GM12878 (cell line): ENCODE data around the gene YWHAG. TPM values are rescaled to one million over a fixed set of nuclear protein-coding genes. Genes with fewer than 3 reads are reported as not detected.
A peak's percentile ranks its signal among the peaks of the same experiment; 100 is the strongest.

Source experiments
- BRCA1 ChIP-seq: IDR thresholded peaks from 2 replicates; pipeline ENCODE4 v1.6.1; 2011; ENCODE audit warnings: low read depth, low read length, improper control_type of control experiment
- CHD2 ChIP-seq: IDR thresholded peaks from 2 replicates; pipeline ENCODE4 v1.6.1; 2011; ENCODE audit warnings: low read depth, low read length, improper control_type of control experiment, borderline replicate concordance
- CHD4 ChIP-seq: fragments of 200-600 bp; sonication (generic); IDR thresholded peaks from 2 replicates; pipeline ENCODE4 v1.6.1; 2016; ENCODE audit warnings: mild to moderate bottlenecking
- EED ChIP-seq: sonication (generic); IDR thresholded peaks from 2 replicates; pipeline ENCODE4 v1.6.1; 2016; ENCODE audit warnings: antibody characterized with exemption, low read depth
- FOS ChIP-seq: IDR thresholded peaks from 3 replicates; pipeline ENCODE4 v1.6.1; 2011; ENCODE audit warnings: borderline replicate concordance; ENCODE audit not compliant: insufficient read length; ENCODE audit errors: extremely low read depth
- FOXM1 ChIP-seq: IDR thresholded peaks from 2 replicates; pipeline ENCODE4 v1.6.1; 2012; ENCODE audit warnings: low read depth, mild to moderate bottlenecking, inconsistent platforms, low read length, moderate library complexity
- HCFC1 ChIP-seq: fragments of 150-350 bp; IDR thresholded peaks from 2 replicates; pipeline ENCODE4 v1.6.1; 2014; ENCODE audit warnings: low read length
- JUND ChIP-seq: IDR thresholded peaks from 2 replicates; pipeline ENCODE4 v1.6.1; 2012; ENCODE audit warnings: low read depth, mild to moderate bottlenecking, low read length, improper control_type of control experiment, moderate library complexity
- NBN ChIP-seq: fragments of 450-650 bp; IDR thresholded peaks from 2 replicates; pipeline ENCODE4 v1.6.1; 2016
- NFIC ChIP-seq: IDR thresholded peaks from 2 replicates; pipeline ENCODE4 v1.6.1; 2012; ENCODE audit warnings: low read depth, mild to moderate bottlenecking, inconsistent platforms, low read length, moderate library complexity
- RUNX3 ChIP-seq: IDR thresholded peaks from 2 replicates; pipeline ENCODE4 v1.6.1; 2012; ENCODE audit warnings: low read length, inconsistent platforms
- SIN3A ChIP-seq: IDR thresholded peaks from 2 replicates; pipeline ENCODE4 v1.6.1; 2012; ENCODE audit warnings: low read depth, low read length, improper control_type of control experiment
- polyA plus RNA-seq, 11 experiments: library from polyadenylated mRNA; depleted of rRNA in 4 of 11; unstranded in 6 of 11; stranded (reverse) in 5 of 11; fragments of >200 nt; fragmentation: Nextera tagmentation in 4 of 11; fragmentation: Illumina TruSeq in 1 of 11; extraction: Ambion mirVana in 4 of 11; extraction: Trizol in 1 of 11; gene quantifications; 1 replicate in 1 of 11; 2 replicates in 10 of 11; pipeline versions ENCODE4 v1.2.1 to v1.2.3, GENCODE V29; 2011 to 2016; ENCODE audit warnings: inconsistent platforms in 2 of 11, missing spikeins in 2 of 11, low read depth in 1 of 11
- total RNA-seq, 4 experiments: library from RNA; depleted of rRNA in 3 of 4; stranded (reverse); fragments of >200 nt in 3 of 4; fragmentation: Illumina TruSeq in 1 of 4; extraction: Trizol in 1 of 4; gene quantifications; 2 replicates each; pipeline versions ENCODE4 v1.2.1 to v1.2.3, GENCODE V29; 2013 to 2021
- TF ChIP-seq, protein P1 (sequence below): fragments of 450-650 bp; IDR thresholded peaks from 2 replicates; pipeline ENCODE4 v1.6.1; 2014; ENCODE audit warnings: mild to moderate bottlenecking
- TF ChIP-seq, protein P2 (sequence below): IDR thresholded peaks from 2 replicates; pipeline ENCODE4 v1.6.1; 2012; ENCODE audit warnings: low read depth, low read length, improper control_type of control experiment
- TF ChIP-seq, protein P3 (sequence below): fragments of 450-650 bp; formaldehyde crosslinking; IDR thresholded peaks from 2 replicates; pipeline ENCODE4 v1.5.0; 2022; ENCODE audit warnings: mild to moderate bottlenecking, missing genetic modification characterization
- TF ChIP-seq, protein P4 (sequence below): IDR thresholded peaks from 2 replicates; pipeline ENCODE4 v1.6.1; 2012; ENCODE audit warnings: low read depth, low read length, improper control_type of control experiment
- TF ChIP-seq, protein P5 (sequence below): fragments of 450-650 bp; IDR thresholded peaks from 2 replicates; pipeline ENCODE4 v1.6.1; 2018; ENCODE audit warnings: mild to moderate bottlenecking, low read depth, moderate library complexity; ENCODE audit not compliant: partially characterized antibody
- TF ChIP-seq, protein P6 (sequence below): fragments of 450-650 bp; IDR thresholded peaks from 2 replicates; pipeline ENCODE4 v1.6.1; 2017; ENCODE audit warnings: low read depth, mild to moderate bottlenecking, moderate library complexity

The YWHAG gene
- total and polyA plus RNA-seq, 10 of the 15 experiments (the other 5 are each of a cell fraction or from before 2014, with no cell fraction given): 20.2 to 157 (median 41.3) TPM

DNA sequence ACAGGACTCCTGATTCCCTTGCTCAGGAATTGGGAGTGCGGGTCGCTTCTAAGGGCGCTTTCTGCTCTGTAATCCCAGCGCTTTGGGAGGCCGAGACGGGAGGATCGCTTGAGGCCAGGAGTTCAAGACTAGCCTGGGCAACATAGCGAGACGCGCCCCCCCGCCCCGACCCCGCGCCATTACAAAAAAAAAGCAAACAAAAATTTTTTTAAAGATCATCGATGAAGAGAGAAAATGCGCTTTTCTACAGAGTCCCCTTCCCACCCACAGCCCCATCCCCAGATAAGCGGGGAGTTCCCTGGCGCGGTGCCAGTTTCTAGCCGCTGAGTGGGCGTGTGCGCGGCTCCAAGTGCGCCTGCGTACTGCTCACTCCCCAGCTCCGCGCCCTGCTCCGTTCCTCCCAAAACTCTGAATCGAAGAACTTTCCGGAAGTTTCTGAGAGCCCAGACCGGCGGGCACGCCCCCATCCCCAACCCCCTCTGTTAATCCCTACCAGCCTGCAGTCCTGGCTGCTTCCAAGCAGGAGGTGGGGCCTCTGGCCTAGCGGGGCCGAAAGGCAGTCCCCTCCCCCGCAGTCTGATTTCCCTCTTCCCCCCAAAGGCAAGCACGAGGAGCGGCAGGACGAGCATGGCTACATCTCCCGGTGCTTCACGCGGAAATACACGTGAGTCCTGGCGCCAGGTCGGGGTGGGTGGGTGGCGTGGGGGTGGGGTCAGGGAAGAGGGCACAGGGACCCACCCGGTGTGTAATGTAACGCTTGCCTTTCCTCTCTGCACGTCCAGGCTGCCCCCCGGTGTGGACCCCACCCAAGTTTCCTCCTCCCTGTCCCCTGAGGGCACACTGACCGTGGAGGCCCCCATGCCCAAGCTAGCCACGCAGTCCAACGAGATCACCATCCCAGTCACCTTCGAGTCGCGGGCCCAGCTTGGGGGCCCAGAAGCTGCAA, 55.3 kb downstream of the YWHAG start (continued):
- TF ChIP-seq, protein P1, sequence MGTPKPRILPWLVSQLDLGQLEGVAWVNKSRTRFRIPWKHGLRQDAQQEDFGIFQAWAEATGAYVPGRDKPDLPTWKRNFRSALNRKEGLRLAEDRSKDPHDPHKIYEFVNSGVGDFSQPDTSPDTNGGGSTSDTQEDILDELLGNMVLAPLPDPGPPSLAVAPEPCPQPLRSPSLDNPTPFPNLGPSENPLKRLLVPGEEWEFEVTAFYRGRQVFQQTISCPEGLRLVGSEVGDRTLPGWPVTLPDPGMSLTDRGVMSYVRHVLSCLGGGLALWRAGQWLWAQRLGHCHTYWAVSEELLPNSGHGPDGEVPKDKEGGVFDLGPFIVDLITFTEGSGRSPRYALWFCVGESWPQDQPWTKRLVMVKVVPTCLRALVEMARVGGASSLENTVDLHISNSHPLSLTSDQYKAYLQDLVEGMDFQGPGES: no peak
- TF ChIP-seq FOXM1: no peak
- TF ChIP-seq CHD2: peak; percentile 58; the same call in 1 of the 2 replicates
- TF ChIP-seq, protein P2, sequence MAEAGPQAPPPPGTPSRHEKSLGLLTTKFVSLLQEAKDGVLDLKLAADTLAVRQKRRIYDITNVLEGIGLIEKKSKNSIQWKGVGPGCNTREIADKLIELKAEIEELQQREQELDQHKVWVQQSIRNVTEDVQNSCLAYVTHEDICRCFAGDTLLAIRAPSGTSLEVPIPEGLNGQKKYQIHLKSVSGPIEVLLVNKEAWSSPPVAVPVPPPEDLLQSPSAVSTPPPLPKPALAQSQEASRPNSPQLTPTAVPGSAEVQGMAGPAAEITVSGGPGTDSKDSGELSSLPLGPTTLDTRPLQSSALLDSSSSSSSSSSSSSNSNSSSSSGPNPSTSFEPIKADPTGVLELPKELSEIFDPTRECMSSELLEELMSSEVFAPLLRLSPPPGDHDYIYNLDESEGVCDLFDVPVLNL: no peak
- TF ChIP-seq NFIC: no peak
- no peak for TF ChIP-seq FOS
- TF ChIP-seq, protein P3, sequence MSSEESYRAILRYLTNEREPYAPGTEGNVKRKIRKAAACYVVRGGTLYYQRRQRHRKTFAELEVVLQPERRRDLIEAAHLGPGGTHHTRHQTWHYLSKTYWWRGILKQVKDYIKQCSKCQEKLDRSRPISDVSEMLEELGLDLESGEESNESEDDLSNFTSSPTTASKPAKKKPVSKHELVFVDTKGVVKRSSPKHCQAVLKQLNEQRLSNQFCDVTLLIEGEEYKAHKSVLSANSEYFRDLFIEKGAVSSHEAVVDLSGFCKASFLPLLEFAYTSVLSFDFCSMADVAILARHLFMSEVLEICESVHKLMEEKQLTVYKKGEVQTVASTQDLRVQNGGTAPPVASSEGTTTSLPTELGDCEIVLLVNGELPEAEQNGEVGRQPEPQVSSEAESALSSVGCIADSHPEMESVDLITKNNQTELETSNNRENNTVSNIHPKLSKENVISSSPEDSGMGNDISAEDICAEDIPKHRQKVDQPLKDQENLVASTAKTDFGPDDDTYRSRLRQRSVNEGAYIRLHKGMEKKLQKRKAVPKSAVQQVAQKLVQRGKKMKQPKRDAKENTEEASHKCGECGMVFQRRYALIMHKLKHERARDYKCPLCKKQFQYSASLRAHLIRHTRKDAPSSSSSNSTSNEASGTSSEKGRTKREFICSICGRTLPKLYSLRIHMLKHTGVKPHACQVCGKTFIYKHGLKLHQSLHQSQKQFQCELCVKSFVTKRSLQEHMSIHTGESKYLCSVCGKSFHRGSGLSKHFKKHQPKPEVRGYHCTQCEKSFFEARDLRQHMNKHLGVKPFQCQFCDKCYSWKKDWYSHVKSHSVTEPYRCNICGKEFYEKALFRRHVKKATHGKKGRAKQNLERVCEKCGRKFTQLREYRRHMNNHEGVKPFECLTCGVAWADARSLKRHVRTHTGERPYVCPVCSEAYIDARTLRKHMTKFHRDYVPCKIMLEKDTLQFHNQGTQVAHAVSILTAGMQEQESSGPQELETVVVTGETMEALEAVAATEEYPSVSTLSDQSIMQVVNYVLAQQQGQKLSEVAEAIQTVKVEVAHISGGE (CRISPR knock-in tag): no peak
- TF ChIP-seq HCFC1: no peak
- TF ChIP-seq SIN3A: no peak
- TF ChIP-seq BRCA1: no peak
- TF ChIP-seq JUND: no peak
- no peak for TF ChIP-seq CHD4
- TF ChIP-seq, protein P4, sequence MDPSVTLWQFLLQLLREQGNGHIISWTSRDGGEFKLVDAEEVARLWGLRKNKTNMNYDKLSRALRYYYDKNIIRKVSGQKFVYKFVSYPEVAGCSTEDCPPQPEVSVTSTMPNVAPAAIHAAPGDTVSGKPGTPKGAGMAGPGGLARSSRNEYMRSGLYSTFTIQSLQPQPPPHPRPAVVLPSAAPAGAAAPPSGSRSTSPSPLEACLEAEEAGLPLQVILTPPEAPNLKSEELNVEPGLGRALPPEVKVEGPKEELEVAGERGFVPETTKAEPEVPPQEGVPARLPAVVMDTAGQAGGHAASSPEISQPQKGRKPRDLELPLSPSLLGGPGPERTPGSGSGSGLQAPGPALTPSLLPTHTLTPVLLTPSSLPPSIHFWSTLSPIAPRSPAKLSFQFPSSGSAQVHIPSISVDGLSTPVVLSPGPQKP: no peak
- TF ChIP-seq RUNX3: 0 out of 2 replicates have a peak, but pooled peaks have one; percentile 16
- TF ChIP-seq, protein P5, sequence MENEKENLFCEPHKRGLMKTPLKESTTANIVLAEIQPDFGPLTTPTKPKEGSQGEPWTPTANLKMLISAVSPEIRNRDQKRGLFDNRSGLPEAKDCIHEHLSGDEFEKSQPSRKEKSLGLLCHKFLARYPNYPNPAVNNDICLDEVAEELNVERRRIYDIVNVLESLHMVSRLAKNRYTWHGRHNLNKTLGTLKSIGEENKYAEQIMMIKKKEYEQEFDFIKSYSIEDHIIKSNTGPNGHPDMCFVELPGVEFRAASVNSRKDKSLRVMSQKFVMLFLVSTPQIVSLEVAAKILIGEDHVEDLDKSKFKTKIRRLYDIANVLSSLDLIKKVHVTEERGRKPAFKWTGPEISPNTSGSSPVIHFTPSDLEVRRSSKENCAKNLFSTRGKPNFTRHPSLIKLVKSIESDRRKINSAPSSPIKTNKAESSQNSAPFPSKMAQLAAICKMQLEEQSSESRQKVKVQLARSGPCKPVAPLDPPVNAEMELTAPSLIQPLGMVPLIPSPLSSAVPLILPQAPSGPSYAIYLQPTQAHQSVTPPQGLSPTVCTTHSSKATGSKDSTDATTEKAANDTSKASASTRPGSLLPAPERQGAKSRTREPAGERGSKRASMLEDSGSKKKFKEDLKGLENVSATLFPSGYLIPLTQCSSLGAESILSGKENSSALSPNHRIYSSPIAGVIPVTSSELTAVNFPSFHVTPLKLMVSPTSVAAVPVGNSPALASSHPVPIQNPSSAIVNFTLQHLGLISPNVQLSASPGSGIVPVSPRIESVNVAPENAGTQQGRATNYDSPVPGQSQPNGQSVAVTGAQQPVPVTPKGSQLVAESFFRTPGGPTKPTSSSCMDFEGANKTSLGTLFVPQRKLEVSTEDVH: no peak
- TF ChIP-seq, protein P6, sequence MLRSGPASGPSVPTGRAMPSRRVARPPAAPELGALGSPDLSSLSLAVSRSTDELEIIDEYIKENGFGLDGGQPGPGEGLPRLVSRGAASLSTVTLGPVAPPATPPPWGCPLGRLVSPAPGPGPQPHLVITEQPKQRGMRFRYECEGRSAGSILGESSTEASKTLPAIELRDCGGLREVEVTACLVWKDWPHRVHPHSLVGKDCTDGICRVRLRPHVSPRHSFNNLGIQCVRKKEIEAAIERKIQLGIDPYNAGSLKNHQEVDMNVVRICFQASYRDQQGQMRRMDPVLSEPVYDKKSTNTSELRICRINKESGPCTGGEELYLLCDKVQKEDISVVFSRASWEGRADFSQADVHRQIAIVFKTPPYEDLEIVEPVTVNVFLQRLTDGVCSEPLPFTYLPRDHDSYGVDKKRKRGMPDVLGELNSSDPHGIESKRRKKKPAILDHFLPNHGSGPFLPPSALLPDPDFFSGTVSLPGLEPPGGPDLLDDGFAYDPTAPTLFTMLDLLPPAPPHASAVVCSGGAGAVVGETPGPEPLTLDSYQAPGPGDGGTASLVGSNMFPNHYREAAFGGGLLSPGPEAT: peak; percentile 44; the same call in 1 of the 2 replicates
- no peak for TF ChIP-seq NBN
- peak; percentile 49 for TF ChIP-seq EED
